SK-N-SH (cell line): Measurements from ENCODE around the gene CSTA. TPM values are rescaled to one million over a fixed set of nuclear protein-coding genes. Genes with fewer than 3 reads are reported as not detected.

ENCODE experiments used
- CTCF ChIA-PET: fragments of 300-600, 350-600 bp; formaldehyde crosslinking; extraction: SDS; loops from one replicate; lab custom pipeline; 2021; lab: Yijun Ruan, JAX
- POLR2A ChIA-PET: fragments of 350-600 bp; sonication (Branson Sonifier 250); formaldehyde crosslinking; extraction: SDS; loops from one replicate; lab custom pipeline; 2020; ENCODE audit warnings: antibody characterized with exemption, inconsistent platforms; lab: Yijun Ruan, JAX
- DNase-seq: peaks from one replicate; pipeline ENCODE4 v3.0.0; 2012
- H2AFZ ChIP-seq: fragments of 200-600 bp; sonication (generic); 2 replicates; pipeline ENCODE4 v1.8.1; 2016; ENCODE audit warnings: antibody characterized with exemption, mild to moderate bottlenecking, low read depth
- H3F3A ChIP-seq: fragments of 200-600 bp; sonication (generic); replicated peaks from 2 replicates; pipeline ENCODE3; 2016; ENCODE audit warnings: antibody characterized with exemption, mild to moderate bottlenecking; ENCODE audit not compliant: insufficient read depth
- H3K27ac ChIP-seq, 2 experiments: fragments of 200-500 bp in 1 of 2; fragments of 200-600 bp in 1 of 2; sonication (Bioruptor generic) in 1 of 2; sonication (generic), shearing (Covaris generic) in 1 of 2; 2 replicates each; pipeline versions ENCODE4 v1.5.1 to v1.6.1; 2014 to 2016; ENCODE audit warnings: low read depth in 2 of 2, inconsistent platforms in 1 of 2, low read length in 1 of 2, mild to moderate bottlenecking in 1 of 2, mixed read lengths in 1 of 2
- H3K27me3 ChIP-seq: fragments of 200-600 bp; sonication (generic), shearing (Covaris generic); 2 replicates; pipeline ENCODE4 v1.6.1; 2016; ENCODE audit warnings: mixed run types; ENCODE audit not compliant: insufficient read depth
- H3K36me3 ChIP-seq, 2 experiments: fragments of 200-500 bp in 1 of 2; fragments of 200-600 bp in 1 of 2; sonication (Bioruptor generic) in 1 of 2; sonication (generic) in 1 of 2; replicated peaks in 1 of 2; 2 replicates each; pipeline versions ENCODE3 to v1.5.1; 2014 to 2016; ENCODE audit warnings: low read length in 1 of 2, mild to moderate bottlenecking in 1 of 2; ENCODE audit not compliant: insufficient read depth in 2 of 2, control insufficient read depth in 1 of 2
- H3K4me1 ChIP-seq, 2 experiments: fragments of 200-500 bp in 1 of 2; fragments of 200-600 bp in 1 of 2; sonication (Bioruptor generic) in 1 of 2; sonication (generic), shearing (Covaris generic) in 1 of 2; 2 replicates each; pipeline versions ENCODE4 v1.5.1 to v1.6.1; 2014 to 2016; ENCODE audit warnings: low read depth in 1 of 2, low read length in 1 of 2, mixed run types in 1 of 2; ENCODE audit not compliant: insufficient read depth in 2 of 2, control insufficient read depth in 1 of 2
- H3K4me2 ChIP-seq: fragments of 200-600 bp; sonication (generic), shearing (Covaris generic); 2 replicates; pipeline ENCODE4 v1.6.1; 2017; ENCODE audit warnings: mixed run types
- H3K4me3 ChIP-seq, 2 experiments: fragments of 200-500 bp in 1 of 2; fragments of 200-600 bp in 1 of 2; sonication (Bioruptor generic) in 1 of 2; sonication (generic), shearing (Covaris generic) in 1 of 2; 2 replicates each; pipeline versions ENCODE4 v1.5.1 to v1.8.1; 2014 to 2016; ENCODE audit warnings: low read depth in 2 of 2, inconsistent platforms in 1 of 2, low read length in 1 of 2, mild to moderate bottlenecking in 1 of 2, mixed read lengths in 1 of 2, moderate library complexity in 1 of 2
- H3K79me2 ChIP-seq: fragments of 200-600 bp; sonication (generic); 2 replicates; pipeline ENCODE4 v1.8.1; 2017; ENCODE audit warnings: mild to moderate bottlenecking; ENCODE audit not compliant: insufficient read depth
- H3K9ac ChIP-seq: fragments of 200-600 bp; sonication (generic); 2 replicates; pipeline ENCODE4 v1.6.1; 2017; ENCODE audit warnings: mixed run types
- H3K9me2 ChIP-seq: fragments of 200-600 bp; sonication (generic); 2 replicates; pipeline ENCODE4 v1.6.1; 2017; ENCODE audit warnings: mixed run types
- H3K9me3 ChIP-seq: fragments of 200-600 bp; sonication (generic); 2 replicates; pipeline ENCODE4 v1.6.1; 2017; ENCODE audit warnings: mixed run types, mild to moderate bottlenecking, moderate library complexity
- H4K20me1 ChIP-seq: fragments of 200-600 bp; sonication (generic); 2 replicates; pipeline ENCODE4 v1.6.1; 2017; ENCODE audit warnings: mild to moderate bottlenecking, mixed run types; ENCODE audit not compliant: insufficient read depth
- CHD2 ChIP-seq: fragments of 150-350 bp; IDR thresholded peaks from 2 replicates; pipeline ENCODE4 v1.6.1; 2018; ENCODE audit warnings: low read length; ENCODE audit not compliant: partially characterized antibody
- ELF1 ChIP-seq: IDR thresholded peaks from 2 replicates; pipeline ENCODE4 v1.4.0; 2012
- FOSL2 ChIP-seq: IDR thresholded peaks from 2 replicates; pipeline ENCODE4 v1.4.0; 2012; ENCODE audit warnings: low read depth, mild to moderate bottlenecking, moderate library complexity, borderline replicate concordance
- JUND ChIP-seq: IDR thresholded peaks from 2 replicates; pipeline ENCODE4 v1.4.0; 2012
- MAX ChIP-seq: IDR thresholded peaks from 2 replicates; pipeline ENCODE4 v1.4.0; 2012; ENCODE audit warnings: low read depth
- POLR2AphosphoS5 ChIP-seq: IDR thresholded peaks from 2 replicates; pipeline ENCODE4 v1.6.1; 2012; ENCODE audit warnings: low read depth, low read length
- RAD21 ChIP-seq: IDR thresholded peaks from 2 replicates; pipeline ENCODE4 v1.6.1; 2012; ENCODE audit warnings: mild to moderate bottlenecking, low read length
- RCOR1 ChIP-seq: fragments of 150-350 bp; IDR thresholded peaks from 2 replicates; pipeline ENCODE4 v1.6.1; 2017; ENCODE audit warnings: antibody characterized with exemption, low read length
- RFX5 ChIP-seq: IDR thresholded peaks from 2 replicates; pipeline ENCODE4 v1.6.1; 2012; ENCODE audit warnings: mild to moderate bottlenecking, improper control_type of control experiment, low read length
- RXRA ChIP-seq: IDR thresholded peaks from 2 replicates; pipeline ENCODE4 v1.4.0; 2012; ENCODE audit warnings: low read depth, mild to moderate bottlenecking, borderline replicate concordance
- SMC3 ChIP-seq: IDR thresholded peaks from 2 replicates; pipeline ENCODE4 v1.6.1; 2012; ENCODE audit warnings: low read depth, low read length, improper control_type of control experiment
- TAF1 ChIP-seq: IDR thresholded peaks from 2 replicates; pipeline ENCODE4 v1.6.1; 2012; ENCODE audit warnings: low read depth, mild to moderate bottlenecking, low read length, moderate library complexity, borderline replicate concordance
- USF2 ChIP-seq: fragments of 150-350 bp; IDR thresholded peaks from 2 replicates; pipeline ENCODE4 v1.6.1; 2017; ENCODE audit warnings: antibody characterized with exemption, low read length, low read depth, borderline replicate concordance
- WGBS: methylation state at CpG from one replicate; pipeline ENCODE4 v1.1.6; 2017; ENCODE audit warnings: low lambda C conversion rate; 5-methylcytosine and 5-hydroxymethylcytosine counted together
- polyA plus RNA-seq, 3 experiments: library from polyadenylated mRNA; depleted of rRNA; stranded (reverse); fragments of >200 nt; gene quantifications; 2 replicates each; pipeline ENCODE4 v1.2.3, GENCODE V29; 2012
- TF ChIP-seq, protein P1 (sequence below): fragments of 200-600 bp; sonication (generic); IDR thresholded peaks from 2 replicates; pipeline ENCODE4 v1.6.1; 2017; ENCODE audit warnings: antibody characterized with exemption, mild to moderate bottlenecking, moderate library complexity
- TF ChIP-seq, protein P2 (sequence below): fragments of 150-350 bp; IDR thresholded peaks from 2 replicates; pipeline ENCODE4 v1.6.1; 2016; ENCODE audit warnings: mild to moderate bottlenecking, low read depth, low read length

The CSTA gene
- polyA plus RNA-seq, 1 of the 3 experiments (the other 2 are of a cell fraction): not detected

DNA sequence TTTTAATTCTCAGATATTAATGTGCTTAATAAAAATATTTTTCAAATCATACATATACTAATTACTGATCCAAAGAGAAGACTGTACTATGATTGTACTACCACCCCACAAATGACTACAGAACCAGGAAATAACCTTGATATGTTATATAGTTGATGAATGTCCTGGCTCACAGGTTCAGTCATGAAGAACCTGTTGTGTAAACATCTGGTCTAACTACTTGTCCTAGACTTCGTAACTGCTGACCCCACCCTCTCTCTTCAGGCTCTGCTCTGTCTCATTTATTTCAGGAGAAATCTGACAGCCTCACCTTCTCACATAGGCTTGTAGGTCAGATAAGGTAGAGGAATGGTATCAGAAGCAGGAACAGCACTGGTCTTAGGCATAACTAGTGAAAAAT lies 14.7 kb upstream of the CSTA start (continued):
- no peak for TF ChIP-seq CHD2

DNA sequence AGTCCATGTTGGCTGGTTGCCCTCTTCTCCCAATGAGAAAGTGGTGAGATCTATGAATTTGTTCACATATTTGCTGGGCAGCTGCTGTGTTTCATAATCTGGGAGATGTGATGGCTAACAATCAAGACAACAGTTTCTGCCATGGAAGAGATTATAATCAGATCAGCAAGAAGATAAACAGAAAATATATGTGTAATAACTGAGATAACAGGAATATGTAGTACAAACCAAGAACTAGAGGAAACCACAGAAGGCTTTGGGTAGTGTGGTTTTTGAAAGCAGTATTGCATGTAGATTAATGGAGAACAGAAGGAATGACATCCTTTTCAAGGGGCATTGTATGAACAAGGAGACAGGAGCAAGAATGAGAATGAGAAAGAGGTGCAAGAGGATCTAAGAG lies 12.2 kb upstream of the CSTA start:
- Histone ChIP-seq H4K20me1 (no peaks in the 10 kb centered on the region), H3K36me3 (no peaks in the 10 kb centered on the region), H3K4me2 (no peak overlapping the region), H3K9me2 (no peaks in the 10 kb centered on the region), H3K27ac (no peak overlapping the region), H3K27me3 (peaks cover 9% of the 10 kb centered on the region; the same call in 1 of the 2 replicates), H3K79me2 (no peaks in the 10 kb centered on the region), H2AFZ (no peak overlapping the region), H3K4me1 (no peaks in the 10 kb centered on the region), H3K9me3 (no peaks in the 10 kb centered on the region), H3F3A (no peaks in the 10 kb centered on the region), H3K4me3 (no peak overlapping the region), H3K9ac (no peak overlapping the region)
- POLR2A ChIA-PET: no interaction called here
- no peak for DNase-seq
- TF ChIP-seq TAF1 (no peak), FOSL2 (no peak), RFX5 (no peak), SMC3 (no peak), USF2 (no peak), POLR2AphosphoS5 (no peak), ELF1 (no peak)
- CTCF ChIA-PET: interaction anchor here (1.2 kb wide), 1 partner anchor 12 kb away, joined by 5 read pairs; no protein-coding TSS in a partner anchor

DNA sequence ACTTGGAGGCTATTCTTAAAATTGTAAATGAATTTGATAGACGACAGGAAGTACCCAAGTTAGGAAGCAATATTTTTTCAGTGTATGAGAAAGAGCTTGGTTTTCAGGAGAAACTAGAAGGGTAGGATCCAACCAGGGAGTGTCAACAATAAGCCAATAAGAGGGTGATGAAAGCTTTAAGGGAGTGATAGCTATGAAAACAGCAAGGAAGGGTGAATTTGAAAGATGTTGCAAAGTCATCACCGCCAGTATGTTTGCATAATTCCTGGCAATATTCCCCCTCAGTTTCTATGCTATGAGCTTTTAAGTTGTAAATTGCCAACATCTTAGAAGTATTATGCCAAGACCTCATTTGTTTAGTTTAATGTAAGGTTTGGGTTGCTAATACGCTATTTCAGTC lies 11.8 kb upstream of the CSTA start:
- TF ChIP-seq MAX: no peak
- no peak for TF ChIP-seq JUND
- no peak for TF ChIP-seq RXRA
- TF ChIP-seq RFX5: no peak
- TF ChIP-seq, protein P1, sequence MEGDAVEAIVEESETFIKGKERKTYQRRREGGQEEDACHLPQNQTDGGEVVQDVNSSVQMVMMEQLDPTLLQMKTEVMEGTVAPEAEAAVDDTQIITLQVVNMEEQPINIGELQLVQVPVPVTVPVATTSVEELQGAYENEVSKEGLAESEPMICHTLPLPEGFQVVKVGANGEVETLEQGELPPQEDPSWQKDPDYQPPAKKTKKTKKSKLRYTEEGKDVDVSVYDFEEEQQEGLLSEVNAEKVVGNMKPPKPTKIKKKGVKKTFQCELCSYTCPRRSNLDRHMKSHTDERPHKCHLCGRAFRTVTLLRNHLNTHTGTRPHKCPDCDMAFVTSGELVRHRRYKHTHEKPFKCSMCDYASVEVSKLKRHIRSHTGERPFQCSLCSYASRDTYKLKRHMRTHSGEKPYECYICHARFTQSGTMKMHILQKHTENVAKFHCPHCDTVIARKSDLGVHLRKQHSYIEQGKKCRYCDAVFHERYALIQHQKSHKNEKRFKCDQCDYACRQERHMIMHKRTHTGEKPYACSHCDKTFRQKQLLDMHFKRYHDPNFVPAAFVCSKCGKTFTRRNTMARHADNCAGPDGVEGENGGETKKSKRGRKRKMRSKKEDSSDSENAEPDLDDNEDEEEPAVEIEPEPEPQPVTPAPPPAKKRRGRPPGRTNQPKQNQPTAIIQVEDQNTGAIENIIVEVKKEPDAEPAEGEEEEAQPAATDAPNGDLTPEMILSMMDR: no peak
- TF ChIP-seq, protein P2, sequence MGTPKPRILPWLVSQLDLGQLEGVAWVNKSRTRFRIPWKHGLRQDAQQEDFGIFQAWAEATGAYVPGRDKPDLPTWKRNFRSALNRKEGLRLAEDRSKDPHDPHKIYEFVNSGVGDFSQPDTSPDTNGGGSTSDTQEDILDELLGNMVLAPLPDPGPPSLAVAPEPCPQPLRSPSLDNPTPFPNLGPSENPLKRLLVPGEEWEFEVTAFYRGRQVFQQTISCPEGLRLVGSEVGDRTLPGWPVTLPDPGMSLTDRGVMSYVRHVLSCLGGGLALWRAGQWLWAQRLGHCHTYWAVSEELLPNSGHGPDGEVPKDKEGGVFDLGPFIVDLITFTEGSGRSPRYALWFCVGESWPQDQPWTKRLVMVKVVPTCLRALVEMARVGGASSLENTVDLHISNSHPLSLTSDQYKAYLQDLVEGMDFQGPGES: no peak
- TF ChIP-seq RAD21: no peak
- TF ChIP-seq RCOR1: no peak
- CTCF ChIA-PET: interaction anchor here (1.0 to 1.2 kb wide), 2 partner anchors 13 to 54 kb away, joined by 4 to 5 read pairs; no protein-coding TSS in a partner anchor
- DNase-seq: no peak
- Histone ChIP-seq H3K4me3 (no peak overlapping the region), H3K79me2 (no peaks in the 10 kb centered on the region), H2AFZ (no peak overlapping the region), H3K36me3 (no peaks in the 10 kb centered on the region), H3K9ac (no peak overlapping the region), H3K27me3 (peaks cover 9% of the 10 kb centered on the region; the same call in 1 of the 2 replicates), H4K20me1 (no peaks in the 10 kb centered on the region), H3K4me2 (no peak overlapping the region), H3K9me2 (no peaks in the 10 kb centered on the region), H3F3A (no peaks in the 10 kb centered on the region), H3K9me3 (no peaks in the 10 kb centered on the region), H3K27ac (no peak overlapping the region), H3K4me1 (no peaks in the 10 kb centered on the region)
- WGBS: 18% methylated on average over 3 of the region's 3 CpGs
- POLR2A ChIA-PET: no interaction called here
